Endothelial cell of umbilical vein (primary cell): ENCODE measurements around the gene NINJ2. TPM values are rescaled to one million over a fixed set of nuclear protein-coding genes. Genes with fewer than 3 reads are reported as not detected.

Source experiments
- BruUV-seq: library from RNA; stranded (reverse); fragments of 400-500 nt; replicated peaks from 2 replicates; lab custom pipeline; 2021; lab: Mats Ljungman, UMichigan
- CTCF ChIA-PET: fragments of 300-600, 350-600 bp; sonication (Branson Sonifier 250); formaldehyde crosslinking; loops from one replicate; lab custom pipeline; 2021; ENCODE audit warnings: antibody characterized with exemption, inconsistent platforms; lab: Charles Lee
- POLR2A ChIA-PET: fragments of 300-600, 350-600 bp; sonication (Branson Sonifier 250); formaldehyde crosslinking; loops from one replicate; lab custom pipeline; 2021; ENCODE audit warnings: antibody characterized with exemption, inconsistent platforms; lab: Charles Lee
- DNase-seq: peaks from one replicate; pipeline ENCODE4 v3.0.0-alpha.2; 2011; ENCODE audit warnings: low read depth, low spot score
- FAIRE-seq: peaks from 2 replicates; lab custom pipeline; 2011; peaks lifted over from hg19 to GRCh38; lab: Jason Lieb, UNC
- H2AFZ ChIP-seq: 2 replicates; pipeline ENCODE4 v1.6.0; 2012; ENCODE audit warnings: low read depth, low read length, control low read depth, inconsistent platforms
- H3K27ac ChIP-seq: 2 replicates; pipeline ENCODE4 v1.5.1; 2011; ENCODE audit warnings: low read depth, mild to moderate bottlenecking, control low read depth, low read length, moderate library complexity; ENCODE audit not compliant: insufficient read depth
- H3K27me3 ChIP-seq, 2 experiments: 2 replicates each; pipeline versions ENCODE4 v1.6.0 to v1.6.1; 2011; ENCODE audit warnings: low read length in 2 of 2, mixed read lengths in 1 of 2; ENCODE audit not compliant: control insufficient read depth in 2 of 2, insufficient read depth in 2 of 2
- H3K36me3 ChIP-seq, 2 experiments: 2 replicates in 1 of 2; 3 replicates in 1 of 2; pipeline ENCODE4 v1.5.1; 2011; ENCODE audit warnings: low read length in 2 of 2, mild to moderate bottlenecking in 1 of 2, moderate library complexity in 1 of 2; ENCODE audit not compliant: control insufficient read depth in 2 of 2, insufficient read depth in 2 of 2; ENCODE audit errors: extremely low read depth in 1 of 2
- H3K4me1 ChIP-seq: 3 replicates; pipeline ENCODE4 v1.5.1; 2011; ENCODE audit warnings: mild to moderate bottlenecking, low read length; ENCODE audit not compliant: control insufficient read depth, insufficient read depth; ENCODE audit errors: extremely low read depth
- H3K4me2 ChIP-seq: 2 replicates; pipeline ENCODE4 v1.6.1; 2011; ENCODE audit warnings: low read length, control low read depth, mixed read lengths; ENCODE audit not compliant: insufficient read depth
- H3K4me3 ChIP-seq, 3 experiments: fragments of 200-600 bp in 1 of 3; sonication (generic), shearing (Covaris generic) in 1 of 3; replicated peaks in 1 of 3; 2 replicates each; pipeline ENCODE4 v1.5.1; 2011 to 2016; ENCODE audit warnings: control low read depth in 3 of 3, low read length in 3 of 3, mild to moderate bottlenecking in 2 of 3, inconsistent platforms in 1 of 3, low read depth in 1 of 3, moderate library complexity in 1 of 3; ENCODE audit not compliant: insufficient read depth in 1 of 3
- H3K79me2 ChIP-seq: 2 replicates; pipeline ENCODE4 v1.6.0; 2012; ENCODE audit warnings: low read length, inconsistent platforms; ENCODE audit not compliant: control insufficient read depth, insufficient read depth
- H3K9ac ChIP-seq: replicated peaks from 2 replicates; pipeline ENCODE3; 2011; ENCODE audit warnings: low read length, control low read depth; ENCODE audit not compliant: insufficient read depth; ENCODE audit errors: extremely low read depth
- H3K9me1 ChIP-seq: replicated peaks from 3 replicates; pipeline ENCODE4 v1.6.0; 2011; ENCODE audit warnings: mild to moderate bottlenecking, low read length; ENCODE audit not compliant: control insufficient read depth, insufficient read depth; ENCODE audit errors: extremely low read depth
- H3K9me3 ChIP-seq: replicated peaks from 2 replicates; pipeline ENCODE4 v1.5.1; 2012; ENCODE audit warnings: low read length, inconsistent platforms; ENCODE audit not compliant: control insufficient read depth, insufficient read depth
- H4K20me1 ChIP-seq: replicated peaks from 2 replicates; pipeline ENCODE3; 2011; ENCODE audit warnings: mild to moderate bottlenecking, low read length; ENCODE audit not compliant: control insufficient read depth, insufficient read depth; ENCODE audit errors: extremely low read depth
- EZH2 ChIP-seq: IDR thresholded peaks from 2 replicates; pipeline ENCODE4 v1.6.1; 2012; ENCODE audit warnings: borderline replicate concordance, low read depth, mild to moderate bottlenecking, moderate library complexity, low read length, inconsistent platforms; ENCODE audit not compliant: severe bottlenecking
- FOS ChIP-seq: IDR thresholded peaks from 2 replicates; pipeline ENCODE4 v1.6.1; 2011; ENCODE audit warnings: mild to moderate bottlenecking, low read length, moderate library complexity, borderline replicate concordance; ENCODE audit not compliant: insufficient read depth
- GATA2 ChIP-seq: IDR thresholded peaks from 2 replicates; pipeline ENCODE4 v1.7.0; 2011; ENCODE audit warnings: low read depth, mild to moderate bottlenecking, moderate library complexity, mixed read lengths, low read length; ENCODE audit not compliant: insufficient read length, insufficient read depth
- JUN ChIP-seq: IDR thresholded peaks from 2 replicates; pipeline ENCODE4 v1.6.1; 2011; ENCODE audit warnings: borderline replicate concordance, low read depth; ENCODE audit not compliant: insufficient read length, insufficient read depth
- MAX ChIP-seq: IDR thresholded peaks from 2 replicates; pipeline ENCODE4 v1.6.1; 2011; ENCODE audit not compliant: insufficient read depth, insufficient read length
- MYC ChIP-seq: IDR thresholded peaks from one replicate; pipeline ENCODE4 v1.6.1; 2011; ENCODE audit warnings: mild to moderate bottlenecking, low read depth, low read length
- POLR2A ChIP-seq: IDR thresholded peaks from 2 replicates; pipeline ENCODE4 v1.6.1; 2012; ENCODE audit warnings: low read depth, mild to moderate bottlenecking, control low read depth, low read length
- POLR2AphosphoS5 ChIP-seq: IDR thresholded peaks from 2 replicates; pipeline ENCODE4 v1.6.1; 2012; ENCODE audit warnings: low read depth, mild to moderate bottlenecking, control low read depth, low read length, moderate library complexity; ENCODE audit not compliant: insufficient read depth
- dilution Hi-C: fragments of 300-500 bp; cut with MboI; formaldehyde crosslinking; loops from one replicate; pipeline ENCODE4 v1.15.0; 2019; ENCODE audit warnings: low sequenced_read_pairs; ENCODE audit not compliant: extremely low pct_ligation_motif_present
- intact Hi-C: fragments of 100-400 bp; cut with micrococcal nuclease; formaldehyde crosslinking; loops from one replicate; pipeline ENCODE4 v1.10.0; 2022
- polyA plus RNA-seq, 4 experiments: library from polyadenylated mRNA; depleted of rRNA in 3 of 4; stranded (reverse) in 3 of 4; unstranded in 1 of 4; fragments of >200 nt; gene quantifications; 2 replicates each; pipeline versions ENCODE4 v1.2.1 to v1.2.3, GENCODE V29; 2011 to 2012; ENCODE audit warnings: missing spikeins in 1 of 4
- total RNA-seq: library from RNA; stranded (reverse); gene quantifications from 2 replicates; pipeline ENCODE4 v1.2.3, GENCODE V29; 2021
- TF ChIP-seq, protein P1 (sequence below), 2 donors: IDR thresholded peaks; 1 replicate in 1 of 2; 2 replicates in 1 of 2; pipeline ENCODE4 v1.5.1; 2011; ENCODE audit warnings: low read length in 2 of 2, mild to moderate bottlenecking in 2 of 2, moderate library complexity in 2 of 2, control low read depth in 1 of 2, inconsistent platforms in 1 of 2, low read depth in 1 of 2; ENCODE audit not compliant: insufficient read depth in 1 of 2; ENCODE audit errors: extremely low read depth in 1 of 2

NINJ2 gene
- total and polyA plus RNA-seq, 2 donors (not counting 3 experiments of a cell fraction or from before 2014, with no cell fraction given), result 0.75 to 4.4 TPM

GRCh38 chr12:576615-577110 is 86.6 kb downstream of the NINJ2 start:
- Histone ChIP-seq H3K4me1 (peaks cover 16% of the 10 kb centered on the region), H3K36me3 (no peaks in the 10 kb centered on the region), H3K27me3 (no peaks in the 10 kb centered on the region), H3K9ac (no peak overlapping the region), H3K27ac (no peak overlapping the region), H3K4me3 (no peak overlapping the region), H2AFZ (peak overlapping the region; percentile 75), H3K4me2 (no peak overlapping the region), H3K9me1 (no peaks in the 10 kb centered on the region), H3K9me3 (no peaks in the 10 kb centered on the region), H4K20me1 (no peaks in the 10 kb centered on the region), H3K79me2 (no peaks in the 10 kb centered on the region)
- ChIA-PET CTCF (interaction anchor here (0.6 to 8.1 kb wide), 32 partner anchors 15 to 1007 kb away, joined by 3 to 182 read pairs (median 6); partner anchors contain the start of genes RAD52 and WNK1), POLR2A (no interaction called here)
- peak; percentile 4 for DNase-seq
- intact Hi-C loops, result loop anchor here (1.0 kb wide), 6 partner anchors 34 to 373 kb away; partner anchors contain the start of gene RAD52
- no TSS peak for BruUV-seq
- TF ChIP-seq, protein P1, sequence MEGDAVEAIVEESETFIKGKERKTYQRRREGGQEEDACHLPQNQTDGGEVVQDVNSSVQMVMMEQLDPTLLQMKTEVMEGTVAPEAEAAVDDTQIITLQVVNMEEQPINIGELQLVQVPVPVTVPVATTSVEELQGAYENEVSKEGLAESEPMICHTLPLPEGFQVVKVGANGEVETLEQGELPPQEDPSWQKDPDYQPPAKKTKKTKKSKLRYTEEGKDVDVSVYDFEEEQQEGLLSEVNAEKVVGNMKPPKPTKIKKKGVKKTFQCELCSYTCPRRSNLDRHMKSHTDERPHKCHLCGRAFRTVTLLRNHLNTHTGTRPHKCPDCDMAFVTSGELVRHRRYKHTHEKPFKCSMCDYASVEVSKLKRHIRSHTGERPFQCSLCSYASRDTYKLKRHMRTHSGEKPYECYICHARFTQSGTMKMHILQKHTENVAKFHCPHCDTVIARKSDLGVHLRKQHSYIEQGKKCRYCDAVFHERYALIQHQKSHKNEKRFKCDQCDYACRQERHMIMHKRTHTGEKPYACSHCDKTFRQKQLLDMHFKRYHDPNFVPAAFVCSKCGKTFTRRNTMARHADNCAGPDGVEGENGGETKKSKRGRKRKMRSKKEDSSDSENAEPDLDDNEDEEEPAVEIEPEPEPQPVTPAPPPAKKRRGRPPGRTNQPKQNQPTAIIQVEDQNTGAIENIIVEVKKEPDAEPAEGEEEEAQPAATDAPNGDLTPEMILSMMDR (IDR thresholded peaks at IDR 0.05; ENCODE audit: extremely low read depth in 1 of 2, insufficient read depth in 1 of 2, low read depth in 1 of 2, low read length in 2 of 2), result no peak
- TF ChIP-seq POLR2A (no peak), POLR2AphosphoS5 (no peak), MYC (no peak), FOS (no peak), GATA2 (no peak), MAX (no peak), JUN (no peak), EZH2 (no peak)
- dilution Hi-C loops, result no loop called here
- FAIRE-seq, result no peak
